ENCODE data around the gene MRPL45. TPM values are rescaled to one million over a fixed set of nuclear protein-coding genes. Genes with fewer than 3 reads are reported as not detected.

The MRPL45 gene
- polyA plus RNA-seq, 1 experiment = 86.0 TPM

DNA sequence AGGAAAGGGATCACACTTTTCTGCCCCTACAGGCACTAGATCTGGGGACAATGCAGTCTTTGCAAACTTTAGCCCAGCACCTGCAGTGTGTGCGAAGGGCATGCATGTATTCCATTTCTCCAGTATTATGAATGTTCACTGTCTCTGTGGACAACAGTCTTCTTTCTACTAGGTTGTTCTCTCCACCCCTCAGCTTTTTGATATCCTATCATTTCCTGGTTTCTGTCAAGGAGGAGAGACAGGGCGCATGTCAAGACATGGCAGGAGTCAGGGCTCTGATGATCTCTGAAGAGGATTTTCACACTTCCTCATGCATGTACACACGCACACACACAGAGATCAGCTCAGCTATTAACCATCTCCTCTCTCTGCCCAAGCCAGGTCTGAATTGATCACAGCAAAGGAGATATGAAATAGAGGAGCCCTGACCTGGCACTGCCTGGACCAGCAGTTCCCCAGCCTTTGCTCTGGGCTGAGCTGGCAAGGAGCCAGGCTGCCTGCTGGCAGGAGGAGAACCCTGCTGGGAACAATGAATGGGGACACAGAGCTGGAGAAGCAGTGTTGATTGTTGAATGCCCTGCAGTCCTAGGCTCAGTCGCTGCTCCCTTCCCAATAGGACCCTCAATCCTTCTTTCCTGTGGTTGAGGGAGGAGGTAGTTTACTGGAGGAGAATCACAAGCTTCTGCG, 44.2 kb downstream of the MRPL45 start:
- POLR2A ChIA-PET = no interaction called here

DNA sequence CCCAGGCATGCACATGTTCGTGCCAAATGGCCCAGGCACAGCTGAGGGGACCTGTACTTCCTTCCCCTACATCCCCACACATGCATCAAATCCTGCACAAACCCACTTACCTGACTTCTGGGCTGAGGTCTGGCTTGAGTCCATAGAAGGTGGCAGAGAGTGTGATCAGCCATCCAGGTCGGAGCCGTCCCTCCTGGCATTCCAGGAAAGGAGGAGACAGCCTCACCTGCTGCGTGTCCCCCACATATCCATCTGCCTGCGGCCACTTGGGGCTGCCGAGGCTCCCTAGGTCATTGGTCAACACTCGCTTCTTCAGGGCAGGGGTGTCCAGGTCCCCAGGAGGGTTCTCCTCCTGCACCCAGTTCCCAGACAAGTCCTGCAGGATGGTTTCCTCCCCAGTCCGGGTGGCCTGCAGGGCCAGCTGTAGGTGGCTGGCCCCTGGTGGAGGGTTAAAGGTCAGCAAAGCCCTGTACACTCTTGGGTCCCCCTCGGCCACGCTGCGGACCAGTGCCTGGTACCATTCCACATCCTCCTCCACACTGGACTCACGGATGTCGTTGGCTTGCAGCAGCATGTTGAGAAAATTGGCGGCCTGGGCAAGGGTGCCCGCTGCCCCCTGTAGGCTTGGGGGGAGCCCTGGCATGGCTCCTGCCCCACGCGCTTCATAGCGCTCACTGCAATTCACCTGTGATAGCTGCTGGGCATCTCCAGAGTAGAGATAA, 46.1 kb downstream of the MRPL45 start:
- ChIA-PET CTCF (interaction anchor here (1.3 to 1.4 kb wide), 2 partner anchors 10 to 71 kb away, joined by 3 to 5 read pairs; no protein-coding TSS in a partner anchor), POLR2A (interaction anchor here (0.6 kb wide), 1 partner anchor 30 kb away, joined by 7 read pairs; no protein-coding TSS in a partner anchor)
- no peak for DNase-seq (ENCODE audit: low read depth, low spot score)
- Histone ChIP-seq H3K4me3 (ENCODE audit: low read depth, low read length) (no peak overlapping the region), H3K9me3 (ENCODE audit: control insufficient read depth, insufficient read depth, low read length) (no peaks in the 10 kb centered on the region), H3K27ac (ENCODE audit: low read depth, low read length) (no peak overlapping the region), H3K27me3 (ENCODE audit: control insufficient read depth, insufficient read depth, low read length) (peaks cover 35% of the 10 kb centered on the region)
- TF ChIP-seq CTCF (IDR thresholded peaks at IDR 0.05; ENCODE audit: low read depth, low read length) = no peak

More for the DNA sequence above, 44.2 kb downstream of the MRPL45 start:
- no peak overlapping the region for H3K27ac ChIP-seq (ENCODE audit: low read depth, low read length)
- CTCF ChIA-PET = interaction anchor here (0.9 to 1.2 kb wide), 2 partner anchors 19 to 73 kb away, joined by 6 to 10 read pairs; no protein-coding TSS in a partner anchor
- no peak for DNase-seq (ENCODE audit: low read depth, low spot score)
- no peak overlapping the region for H3K4me3 ChIP-seq (ENCODE audit: low read depth, low read length)
- peaks cover 44% of the 10 kb centered on the region for H3K27me3 ChIP-seq (ENCODE audit: control insufficient read depth, insufficient read depth, low read length)
- TF ChIP-seq CTCF (IDR thresholded peaks at IDR 0.05; ENCODE audit: low read depth, low read length) = no peak
- H3K9me3 ChIP-seq (ENCODE audit: control insufficient read depth, insufficient read depth, low read length) = no peaks in the 10 kb centered on the region

DNA sequence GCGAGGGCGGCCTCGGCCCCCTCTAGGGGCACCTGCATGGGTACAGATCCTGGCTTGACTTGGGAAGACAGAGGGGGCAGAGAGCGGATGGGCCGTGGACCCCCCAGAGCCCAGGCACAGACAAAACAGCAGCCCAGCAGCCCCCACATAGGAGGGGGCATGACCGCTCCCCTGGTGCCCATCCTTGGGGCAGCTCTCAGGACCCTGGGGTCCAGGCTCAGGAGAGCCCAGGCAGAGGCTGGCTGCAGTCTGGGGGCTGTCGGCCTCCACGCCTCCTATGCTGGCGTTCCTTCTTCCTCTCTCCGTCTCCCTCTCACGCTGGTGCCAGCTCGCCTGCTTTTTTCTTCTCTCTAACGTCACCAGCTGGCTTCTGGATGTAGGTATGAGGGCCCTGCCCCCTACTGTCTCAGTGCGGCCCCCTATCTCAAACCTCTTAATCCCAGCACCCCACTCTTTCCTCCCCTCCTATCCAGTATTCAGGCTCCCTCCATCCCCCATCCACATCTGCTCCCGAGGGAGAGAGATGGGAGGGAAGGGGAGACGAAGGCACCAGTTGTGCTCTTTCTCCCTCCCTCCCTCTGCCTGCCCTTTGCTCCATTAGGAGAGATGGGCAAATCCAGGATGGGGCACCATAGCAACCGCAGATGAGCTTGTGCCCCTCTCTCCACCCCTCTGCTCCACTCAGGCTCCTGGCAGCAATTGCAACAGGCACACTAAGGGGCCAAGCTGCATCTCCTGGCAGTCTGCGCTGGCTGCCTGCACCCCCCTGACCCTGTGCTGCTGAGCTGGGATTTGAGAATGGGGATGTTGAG, 46.8 kb downstream of the MRPL45 start, which contains the start of gene GPR179:
Gene GPR179, minus strand, starts transcription at position 349 of the 812 bp plus-strand sequence. Its CDS starts 167 bp downstream, at position 182.
- Histone ChIP-seq H3K9me3 (ENCODE audit: control insufficient read depth, insufficient read depth, low read length) (no peaks in the 10 kb centered on the region), H3K27me3 (ENCODE audit: control insufficient read depth, insufficient read depth, low read length) (peaks cover 27% of the 10 kb centered on the region), H3K4me3 (ENCODE audit: low read depth, low read length) (no peak within 1 kb of the TSS), H3K27ac (ENCODE audit: low read depth, low read length) (no peak within 1 kb of the TSS)
- DNase-seq (ENCODE audit: low read depth, low spot score) = no peak
- no peak for TF ChIP-seq CTCF (IDR thresholded peaks at IDR 0.05; ENCODE audit: low read depth, low read length)
- POLR2A ChIA-PET = interaction anchor here (0.6 kb wide), 1 partner anchor 31 kb away, joined by 7 read pairs; no protein-coding TSS in a partner anchor
- CTCF ChIA-PET = interaction anchor here (1.3 to 1.4 kb wide), 2 partner anchors 10 to 71 kb away, joined by 3 to 5 read pairs; no protein-coding TSS in a partner anchor

- no peak for TF ChIP-seq CTCF (IDR thresholded peaks at IDR 0.05; ENCODE audit: low read depth, low read length)
- Histone ChIP-seq H3K27ac (ENCODE audit: low read depth, low read length) (no peak overlapping the region), H3K9me3 (ENCODE audit: control insufficient read depth, insufficient read depth, low read length) (no peaks in the 10 kb centered on the region), H3K27me3 (ENCODE audit: control insufficient read depth, insufficient read depth, low read length) (peaks cover 21% of the 10 kb centered on the region), H3K4me3 (ENCODE audit: low read depth, low read length) (no peak overlapping the region)
- DNase-seq (ENCODE audit: low read depth, low spot score) = no peak
- ChIA-PET POLR2A (no interaction called here), CTCF (interaction anchor here (1.3 to 1.4 kb wide), 2 partner anchors 11 to 70 kb away, joined by 3 to 5 read pairs; no protein-coding TSS in a partner anchor)
Observed at GRCh38 chr17:38344420-38344745, 47.4 kb downstream of the MRPL45 start.

All from AG04450 (cell line).